ENCODE measurements around the gene STAT5B. TPM values are rescaled to one million over a fixed set of nuclear protein-coding genes. Genes with fewer than 3 reads are reported as not detected.

Gene STAT5B
- total and polyA plus RNA-seq, 2 of the 8 experiments (the other 6 are each of a cell fraction or from before 2014, with no cell fraction given), result 35.3 to 52.6 TPM

GRCh38 chr17:42189651-42189965, 86.6 kb downstream of the STAT5B start:
- Histone ChIP-seq H4K91ac (replicated peaks; ENCODE audit: insufficient read length, low read length) (no peak overlapping the region), H3K27me3 (replicated peaks in 1 of 4; ENCODE audit: control insufficient read depth in 3 of 4, extremely low read depth in 1 of 4, insufficient read depth in 3 of 4, low read length in 3 of 4) (peaks cover 0 to 12% (median 10%) of the 10 kb centered on the region in 4 experiments; a peak in 5 of 7 replicates)
- no peak for FAIRE-seq

More at GRCh38 chr17:42189651-42189965, 86.6 kb downstream of the STAT5B start:
- no peaks in the 10 kb centered on the region for H3K79me1 ChIP-seq (ENCODE audit: low read depth, low read length)
- peaks cover 0 to 1% of the 10 kb centered on the region in 2 experiments for H4K20me1 ChIP-seq (replicated peaks in 1 of 2; ENCODE audit: control insufficient read depth in 1 of 2, insufficient read depth in 2 of 2, low read length in 2 of 2)
- H3K18ac ChIP-seq (ENCODE audit: extremely low read depth, low read length), result no peak overlapping the region
- no peak overlapping the region for H2AFZ ChIP-seq (ENCODE audit: low read length)
- H2AK5ac ChIP-seq (ENCODE audit: low read depth, low read length), result no peak overlapping the region
- WGBS, 2 experiments (ENCODE audit: extremely low coverage in 1 of 2, insufficient coverage in 1 of 2, insufficient read length in 1 of 2, insufficient replicate concordance in 2 of 2, low coverage in 1 of 2, low lambda C conversion rate in 2 of 2, missing lambda C conversion rate in 1 of 2), result 92% methylated on average over 3 of the region's 11 CpGs; no CpG with 5 or more reads in 1 of the 2 experiments
- H4K8ac ChIP-seq (ENCODE audit: extremely low read depth, insufficient read depth, low read length), result no peak overlapping the region
- no peak overlapping the region for H2BK5ac ChIP-seq (ENCODE audit: low read depth, low read length)
- H3K79me2 ChIP-seq (ENCODE audit: control insufficient read depth in 1 of 2, insufficient read depth in 2 of 2, low read length in 2 of 2), result no peaks in the 10 kb centered on the region
- H4K5ac ChIP-seq (ENCODE audit: insufficient read length, low read depth, low read length), result no peak overlapping the region
- no peaks in the 10 kb centered on the region for H3K23me2 ChIP-seq (ENCODE audit: low read depth, low read length)
- no peak overlapping the region for H3K14ac ChIP-seq (ENCODE audit: insufficient read length)
- no peak overlapping the region for H3K56ac ChIP-seq (replicated peaks; ENCODE audit: insufficient read length, low read depth, low read length)
- no peak overlapping the region for H3K23ac ChIP-seq (ENCODE audit: insufficient read length)
- no peak for DNase-seq (ENCODE audit: low read depth in 1 of 2, low spot score in 2 of 2)
- H3K4me2 ChIP-seq (ENCODE audit: insufficient read depth in 1 of 2, low read depth in 2 of 2, low read length in 2 of 2), result no peak overlapping the region
- H3K36me3 ChIP-seq (ENCODE audit: control insufficient read depth in 2 of 4, insufficient read depth in 4 of 4, low read length in 3 of 4), result no peaks in the 10 kb centered on the region
- H2BK20ac ChIP-seq (ENCODE audit: low read length), result no peak overlapping the region
- H3K9ac ChIP-seq (replicated peaks in 1 of 4; ENCODE audit: extremely low read depth in 1 of 4, low read depth in 3 of 4, low read length in 3 of 4), result no peak overlapping the region
- no peaks in the 10 kb centered on the region for H3K9me3 ChIP-seq (ENCODE audit: insufficient read depth in 2 of 2, low read depth in 1 of 2, low read length in 1 of 2)
- no peak overlapping the region for H3K4me3 ChIP-seq (ENCODE audit: extremely low read depth in 1 of 4, insufficient read depth in 2 of 4, low read depth in 3 of 4, low read length in 4 of 4)
- ChIA-PET POLR2A (ENCODE audit: partially characterized antibody) (interaction anchor here (0.5 to 1.1 kb wide), 2 partner anchors 9 to 33 kb away, joined by 3 read pairs; no protein-coding TSS in a partner anchor), CTCF (ENCODE audit: partially characterized antibody) (interaction anchor here (1.2 to 5.1 kb wide), 6 partner anchors 15 to 58 kb away, joined by 3 to 28 read pairs (median 4); no protein-coding TSS in a partner anchor)
- 0 out of 2 replicates have a peak overlapping the region, but pooled peaks have one; percentile 61 for H2BK15ac ChIP-seq (ENCODE audit: low read length)
- H2BK12ac ChIP-seq (ENCODE audit: low read depth, low read length), result no peak overlapping the region
- no peak overlapping the region for H3K4ac ChIP-seq (replicated peaks; ENCODE audit: insufficient read length, low read depth, low read length)
- no peak overlapping the region for H2BK120ac ChIP-seq (replicated peaks; ENCODE audit: low read depth, low read length)
- no peak for TF ChIP-seq GABPA (IDR thresholded peaks at IDR 0.05; ENCODE audit: borderline replicate concordance, insufficient read depth, low read length)
- TF ChIP-seq SRF (IDR thresholded peaks at IDR 0.05; ENCODE audit: low read depth, low read length), result no peak
- TF ChIP-seq EZH2 (IDR thresholded peaks at IDR 0.05; ENCODE audit: low read depth, low read length, severe bottlenecking), result no peak
- TF ChIP-seq SIX5 (IDR thresholded peaks at IDR 0.05; ENCODE audit: low read depth, low read length), result no peak
- no peak for TF ChIP-seq RFX5 (IDR thresholded peaks at IDR 0.05; ENCODE audit: borderline replicate concordance, low read depth, low read length)
- TF ChIP-seq CBX8 (IDR thresholded peaks at IDR 0.05; ENCODE audit: borderline replicate concordance, low read depth, low read length), result no peak
- TF ChIP-seq GTF2F1 (IDR thresholded peaks at IDR 0.05; ENCODE audit: borderline replicate concordance, low read depth, low read length), result no peak
- no peak for TF ChIP-seq JUN (IDR thresholded peaks at IDR 0.05; ENCODE audit: low read depth, low read length)
- TF ChIP-seq MAFK (IDR thresholded peaks at IDR 0.05; ENCODE audit: low read depth, low read length), result no peak
- no peak for TF ChIP-seq CEBPB (IDR thresholded peaks at IDR 0.05; ENCODE audit: low read depth, low read length)
- TF ChIP-seq NRF1 (IDR thresholded peaks at IDR 0.05; ENCODE audit: low read depth, low read length), result no peak
- no peak overlapping the region for H3K27ac ChIP-seq (ENCODE audit: low read depth, low read length)
- H3K4me1 ChIP-seq (replicated peaks in 1 of 4; ENCODE audit: control insufficient read depth in 3 of 4, insufficient read depth in 4 of 4, low read length in 3 of 4), result peaks cover 0 to 8% (median 4%) of the 10 kb centered on the region in 4 experiments; a peak in 6 of 7 replicates

Data from H1 (cell line).